Islet of Langerhans (tissue), 1 donor: Measurements from ENCODE around the gene ANKS4B.
A peak's percentile ranks its signal among the peaks of the same experiment; 100 is the strongest.

Experiments used
- FAIRE-seq: peaks from one replicate; lab custom pipeline; 2011; peaks lifted over from hg19 to GRCh38; lab: Jason Lieb, UNC

ANKS4B gene

GRCh38 chr16:21300309-21301167 lies 67.0 kb downstream of the ANKS4B start:
- peak; percentile 96 for FAIRE-seq

DNA sequence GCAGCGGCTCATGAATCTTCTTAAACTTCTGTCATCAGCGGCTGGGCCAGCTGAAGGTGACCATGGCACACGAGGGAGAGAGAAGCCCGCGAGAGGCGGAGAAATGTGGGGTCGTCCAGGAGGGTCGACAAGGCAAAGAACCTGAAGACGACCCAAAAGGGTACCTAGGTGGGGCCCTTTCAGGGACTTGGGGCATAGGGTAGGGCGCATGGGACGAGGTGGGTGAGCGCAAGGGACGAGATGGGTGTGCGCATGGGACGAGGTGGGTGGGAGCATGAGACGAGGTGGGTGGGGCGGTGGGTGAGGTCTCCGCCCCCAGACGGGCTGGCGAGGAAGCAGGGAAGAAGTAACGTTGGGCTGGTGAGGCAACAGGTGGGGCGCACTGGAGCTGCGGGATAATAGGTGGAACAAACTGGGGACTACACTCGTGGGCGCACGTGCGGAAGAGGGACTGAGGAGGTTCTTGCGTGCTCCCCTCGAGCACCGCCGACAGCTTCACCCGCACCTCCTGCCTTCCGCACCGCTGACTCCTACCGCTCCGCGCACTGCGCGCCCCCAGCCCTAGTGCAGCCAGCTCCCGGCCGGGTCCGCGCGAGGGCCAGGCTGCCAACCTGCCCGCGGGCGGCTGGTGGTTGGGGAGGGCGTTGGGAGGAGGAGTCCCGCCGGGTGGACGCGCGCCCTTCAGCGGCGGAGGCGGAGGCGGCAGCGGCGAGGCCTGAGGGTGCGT lies 67.8 kb downstream of the ANKS4B start:
- FAIRE-seq = no peak

GRCh38 chr16:21301895-21302291 lies 68.4 kb downstream of the ANKS4B start:
- no peak for FAIRE-seq

DNA sequence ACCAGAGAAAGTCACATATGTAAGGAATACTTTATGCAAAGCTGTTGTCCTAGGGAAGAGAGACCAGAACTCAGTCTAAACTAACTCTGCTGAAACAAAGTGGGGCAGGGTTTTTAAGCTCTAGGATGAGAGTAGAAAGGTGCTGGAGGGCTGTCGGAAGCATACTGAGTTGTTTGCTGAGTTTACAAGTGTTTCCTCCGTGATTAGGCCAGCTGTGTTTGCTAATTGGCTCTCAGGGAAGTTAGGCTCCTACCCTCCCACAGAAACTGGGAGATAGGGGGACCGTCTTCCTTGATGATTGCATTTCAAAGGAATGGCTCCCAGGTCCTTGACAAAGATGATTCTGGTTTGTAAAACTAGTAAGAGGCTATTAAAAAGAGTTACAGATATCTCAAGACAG lies 69.0 kb downstream of the ANKS4B start:
- FAIRE-seq = no peak

GRCh38 chr16:21302898-21303528 lies 69.5 kb downstream of the ANKS4B start:
- no peak for FAIRE-seq
